ENCODE measurements around the gene IGFBP7.

IGFBP7 gene

GRCh38 chr4:57124145-57124544 lies 14.0 kb upstream of the IGFBP7 start:
- H3K27ac ChIP-seq: no peak overlapping the region
- CTCF ChIA-PET: no interaction called here
- POLR2A ChIA-PET (ENCODE audit: low non-redundant PET): no interaction called here
- no peak for DNase-seq (ENCODE audit: low spot score)
- TF ChIP-seq CTCF (conservative IDR thresholded peaks at IDR 0.05; ENCODE audit: low read depth): no peak

GRCh38 chr4:57122959-57123358 lies 12.8 kb upstream of the IGFBP7 start:
- DNase-seq (ENCODE audit: low spot score): no peak
- ChIA-PET POLR2A (ENCODE audit: low non-redundant PET) (no interaction called here), CTCF (no interaction called here)
- H3K27ac ChIP-seq: no peak overlapping the region
- no peak for TF ChIP-seq CTCF (conservative IDR thresholded peaks at IDR 0.05; ENCODE audit: low read depth)

- CTCF ChIA-PET: interaction anchor here (0.7 kb wide), 1 partner anchor 11 kb away, joined by 3 read pairs; no protein-coding TSS in a partner anchor
- peak; percentile 55 for DNase-seq (ENCODE audit: low spot score)
- peak overlapping the region; percentile 85 for H3K27ac ChIP-seq
- POLR2A ChIA-PET (ENCODE audit: low non-redundant PET): no interaction called here
- TF ChIP-seq CTCF (conservative IDR thresholded peaks at IDR 0.05; ENCODE audit: low read depth): no peak
Observed at GRCh38 chr4:57119054-57119651, 9.0 kb upstream of the IGFBP7 start.

- CTCF ChIA-PET: interaction anchor here (0.6 kb wide), 1 partner anchor 79 kb away, joined by 3 read pairs; no protein-coding TSS in a partner anchor
Observed at GRCh38 chr4:57117491-57117890, 7.3 kb upstream of the IGFBP7 start.

GRCh38 chr4:57116245-57116644 lies 6.1 kb upstream of the IGFBP7 start:
- POLR2A ChIA-PET (ENCODE audit: low non-redundant PET): no interaction called here
- DNase-seq (ENCODE audit: low spot score): no peak
- CTCF ChIA-PET: no interaction called here
- TF ChIP-seq CTCF (conservative IDR thresholded peaks at IDR 0.05; ENCODE audit: low read depth): no peak
- H3K27ac ChIP-seq: no peak overlapping the region

More at GRCh38 chr4:57117491-57117890, 7.3 kb upstream of the IGFBP7 start:
- DNase-seq (ENCODE audit: low spot score): no peak
- no peak overlapping the region for H3K27ac ChIP-seq
- no peak for TF ChIP-seq CTCF (conservative IDR thresholded peaks at IDR 0.05; ENCODE audit: low read depth)
- POLR2A ChIA-PET (ENCODE audit: low non-redundant PET): no interaction called here

GRCh38 chr4:57114973-57115372 lies 4.8 kb upstream of the IGFBP7 start:
- DNase-seq (ENCODE audit: low spot score): no peak
- no peak overlapping the region for H3K27ac ChIP-seq
- CTCF ChIA-PET: no interaction called here
- POLR2A ChIA-PET (ENCODE audit: low non-redundant PET): no interaction called here
- no peak for TF ChIP-seq CTCF (conservative IDR thresholded peaks at IDR 0.05; ENCODE audit: low read depth)
